Subcutaneous preadipocyte (primary cell): ENCODE measurements around the gene TMEM233. TPM values are rescaled to one million over a fixed set of nuclear protein-coding genes. Genes with fewer than 3 reads are reported as not detected.

Experiments
- small RNA-seq: library from RNA; depleted of rRNA; stranded (forward); fragments of <200 nt; gene quantifications from one replicate; pipeline ENCODE3, GENCODE V24; 2012
- total RNA-seq: library from RNA; depleted of rRNA; stranded (reverse); fragments of >200 nt; gene quantifications from 2 replicates; pipeline ENCODE4 v1.2.3, GENCODE V29; 2012

Gene TMEM233
- total RNA-seq = 4.5 and 4.8 TPM in 2 replicates

GRCh38 chr12:119593578-119594398 is at the start of gene TMEM233:
Gene TMEM233, plus strand, starts transcription at chr12:119593774. Its CDS starts 75 bp downstream, at chr12:119593849.

DNA sequence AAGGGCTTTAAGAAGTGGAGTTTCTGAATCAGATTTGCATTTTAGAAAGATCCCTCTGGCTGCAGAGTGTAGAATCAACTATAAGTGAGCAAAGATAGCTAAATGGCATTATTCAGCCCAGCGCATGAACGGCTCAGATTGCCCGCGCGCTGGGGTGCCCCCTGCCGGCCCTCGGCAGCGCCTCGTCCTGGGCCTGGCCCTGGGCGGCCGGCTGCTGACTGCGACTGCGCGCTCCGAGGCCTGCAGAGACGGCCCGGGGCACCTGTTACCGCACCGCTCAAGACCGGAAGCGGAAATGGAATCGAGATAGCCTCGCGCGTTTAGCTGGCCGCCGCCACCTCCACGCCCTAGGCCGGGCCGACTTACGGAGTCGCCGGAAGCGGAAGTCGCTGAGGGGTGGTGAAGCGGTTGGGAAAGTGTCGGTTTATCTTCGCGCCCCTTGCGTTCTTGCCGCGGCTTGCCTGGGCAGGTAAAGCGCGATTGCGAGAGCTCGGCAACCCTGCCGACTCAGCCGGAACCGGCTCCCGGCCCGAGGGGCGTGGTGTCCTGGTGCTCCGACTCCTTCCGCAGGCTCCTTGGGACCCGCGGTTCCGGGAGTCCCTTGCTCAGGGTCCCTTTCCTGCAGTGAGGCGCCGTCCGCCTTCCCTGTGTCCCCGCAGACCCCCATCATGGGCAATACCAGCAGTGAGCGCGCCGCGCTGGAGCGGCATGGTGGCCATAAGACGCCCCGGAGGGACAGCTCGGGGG is 74.2 kb downstream of the TMEM233 start, which contains the start of gene PRKAB1:
Gene PRKAB1, plus strand, starts transcription at position 557 of the 747 bp plus-strand sequence. Its CDS starts 112 bp downstream, at position 669.

Small RNA genes lying within 50 kb of the gene (small RNA-seq; reads per million reads assigned to genes)
- gene RN7SKP197 = not detected

Other genes starting within 250 kb of the TMEM233 start
- gene PRKAB1, start 74.4 kb downstream of the TMEM233 start, total RNA-seq = 10.3 and 13.5 TPM in 2 replicates